CD14-positive monocyte (primary cell): Measurements from ENCODE around the gene TPRG1L. TPM values are rescaled to one million over a fixed set of nuclear protein-coding genes. Genes with fewer than 3 reads are reported as not detected.
A peak's percentile ranks its signal among the peaks of the same experiment; 100 is the strongest.

Source experiments
- DNase-seq, 3 donors: peaks; one replicate each; pipeline ENCODE4 v3.0.0-alpha.2; 2011 to 2022
- H2AFZ ChIP-seq: 2 replicates; pipeline ENCODE4 v1.6.0; 2012; ENCODE audit warnings: mild to moderate bottlenecking, low read depth, low read length, inconsistent platforms; ENCODE audit not compliant: insufficient read depth, poor library complexity, severe bottlenecking
- H3K27ac ChIP-seq, 2 donors: 1 replicate in 1 of 2; 2 replicates in 1 of 2; pipeline ENCODE4 v1.5.1; 2012 to 2013; ENCODE audit warnings: low read length in 2 of 2, control low read depth in 1 of 2, inconsistent platforms in 1 of 2, low read depth in 1 of 2, mild to moderate bottlenecking in 1 of 2
- H3K27me3 ChIP-seq, 2 donors: one replicate each; pipeline versions ENCODE4 v1.6.0 to v1.6.1; 2011 to 2013; ENCODE audit warnings: low read length in 2 of 2; ENCODE audit not compliant: control insufficient read depth in 2 of 2, insufficient read depth in 2 of 2
- H3K36me3 ChIP-seq, 2 donors: replicated peaks in 1 of 2; 1 replicate in 1 of 2; 2 replicates in 1 of 2; pipeline versions ENCODE4 v1.5.1 to v1.6.1; 2012 to 2013; ENCODE audit warnings: low read length in 2 of 2, control low read depth in 1 of 2, inconsistent platforms in 1 of 2, mild to moderate bottlenecking in 1 of 2; ENCODE audit not compliant: insufficient read depth in 2 of 2, control insufficient read depth in 1 of 2
- H3K4me1 ChIP-seq, 2 donors: 1 replicate in 1 of 2; 2 replicates in 1 of 2; pipeline versions ENCODE4 v1.5.1 to v1.6.1; 2012 to 2013; ENCODE audit warnings: low read length in 2 of 2, control low read depth in 1 of 2, inconsistent platforms in 1 of 2, mild to moderate bottlenecking in 1 of 2, moderate library complexity in 1 of 2; ENCODE audit not compliant: insufficient read depth in 2 of 2, control insufficient read depth in 1 of 2
- H3K4me2 ChIP-seq: replicated peaks from 2 replicates; pipeline ENCODE3; 2012; ENCODE audit warnings: low read length, moderate library complexity, mild to moderate bottlenecking; ENCODE audit not compliant: poor library complexity, severe bottlenecking; ENCODE audit errors: extremely low read depth
- H3K4me3 ChIP-seq, 3 experiments: fragments of 200-600 bp in 1 of 3; sonication (generic) in 1 of 3; replicated peaks in 1 of 3; 1 replicate in 2 of 3; 2 replicates in 1 of 3; pipeline ENCODE4 v1.5.1; 2011 to 2013; ENCODE audit warnings: low read length in 3 of 3, mild to moderate bottlenecking in 3 of 3, control low read depth in 2 of 3, low read depth in 2 of 3, inconsistent platforms in 1 of 3, moderate library complexity in 1 of 3
- H3K79me2 ChIP-seq: 2 replicates; pipeline ENCODE4 v1.6.0; 2012; ENCODE audit warnings: mild to moderate bottlenecking, control low read depth, inconsistent platforms, low read length, moderate library complexity; ENCODE audit not compliant: insufficient read depth
- H3K9ac ChIP-seq: 2 replicates; pipeline ENCODE4 v1.6.0; 2017; ENCODE audit warnings: low read length, mild to moderate bottlenecking; ENCODE audit not compliant: insufficient read depth, poor library complexity, severe bottlenecking
- H3K9me3 ChIP-seq, 2 donors: replicated peaks in 1 of 2; 1 replicate in 1 of 2; 2 replicates in 1 of 2; pipeline versions ENCODE4 v1.5.1 to v1.6.1; 2012 to 2013; ENCODE audit warnings: low read length in 2 of 2, control low read depth in 1 of 2; ENCODE audit not compliant: control insufficient read depth in 1 of 2, insufficient read depth in 1 of 2
- H4K20me1 ChIP-seq: 2 replicates; pipeline ENCODE4 v1.6.0; 2012; ENCODE audit warnings: mild to moderate bottlenecking, low read length, control low read depth, moderate library complexity; ENCODE audit not compliant: insufficient read depth
- H3K27ac Mint-ChIP-seq, 7 donors: one replicate each; pipeline ENCODE4 v1.8.0; 2020; ENCODE audit warnings: mild to moderate bottlenecking in 7 of 7, mixed read lengths in 7 of 7, moderate library complexity in 6 of 7, inconsistent platforms in 2 of 7
- H3K27me3 Mint-ChIP-seq, 3 donors: one replicate each; pipeline ENCODE4 v1.8.0; 2021 to 2022; ENCODE audit warnings: low read depth in 3 of 3, mild to moderate bottlenecking in 3 of 3, mixed read lengths in 3 of 3, moderate library complexity in 3 of 3, inconsistent platforms in 1 of 3
- H3K36me3 Mint-ChIP-seq, 2 donors: one replicate each; pipeline ENCODE4 v1.8.0; 2020; ENCODE audit warnings: mixed read lengths in 2 of 2, inconsistent platforms in 1 of 2, mild to moderate bottlenecking in 1 of 2
- H3K4me1 Mint-ChIP-seq: one replicate; pipeline ENCODE4 v1.8.0; 2020; ENCODE audit warnings: mild to moderate bottlenecking, mixed read lengths
- H3K4me3 Mint-ChIP-seq, 2 donors: one replicate each; pipeline ENCODE4 v1.8.0; 2020; ENCODE audit warnings: mild to moderate bottlenecking in 2 of 2, mixed read lengths in 2 of 2, moderate library complexity in 1 of 2
- H3K9me3 Mint-ChIP-seq, 7 donors: one replicate each; pipeline ENCODE4 v1.8.0; 2020 to 2022; ENCODE audit warnings: mixed read lengths in 7 of 7, mild to moderate bottlenecking in 6 of 7, moderate library complexity in 6 of 7, inconsistent platforms in 2 of 7
- WGBS: methylation state at CpG from one replicate; pipeline ENCODE4 v1.1.5; 2013; ENCODE audit warnings: missing lambda C conversion rate; ENCODE audit not compliant: insufficient coverage; 5-methylcytosine and 5-hydroxymethylcytosine counted together
- intact Hi-C, 2 donors: fragments of 100-400 bp; cut with micrococcal nuclease; formaldehyde crosslinking; loops; one replicate each; pipeline versions ENCODE4 v1.15.0 to v1.15.1; 2023
- polyA plus RNA-seq, 3 donors: library from polyadenylated mRNA; depleted of rRNA in 1 of 3; unstranded in 2 of 3; stranded (reverse) in 1 of 3; fragments of 300-500 nt in 2 of 3; fragments of >200 nt in 1 of 3; fragmentation: Illumina TruSeq in 2 of 3; gene quantifications; 1 replicate in 2 of 3; 2 replicates in 1 of 3; pipeline ENCODE4 v1.2.3, GENCODE V29; 2012 to 2021
- TF ChIP-seq, protein P1 (sequence below): fragments of 200-600 bp; IDR thresholded peaks from one replicate; pipeline ENCODE4 v1.8.0; 2022; ENCODE audit warnings: antibody characterized with exemption, mild to moderate bottlenecking

The TPRG1L gene
- polyA plus RNA-seq, 3 donors: 16.1 to 19.7 (median 18.5) TPM

DNA sequence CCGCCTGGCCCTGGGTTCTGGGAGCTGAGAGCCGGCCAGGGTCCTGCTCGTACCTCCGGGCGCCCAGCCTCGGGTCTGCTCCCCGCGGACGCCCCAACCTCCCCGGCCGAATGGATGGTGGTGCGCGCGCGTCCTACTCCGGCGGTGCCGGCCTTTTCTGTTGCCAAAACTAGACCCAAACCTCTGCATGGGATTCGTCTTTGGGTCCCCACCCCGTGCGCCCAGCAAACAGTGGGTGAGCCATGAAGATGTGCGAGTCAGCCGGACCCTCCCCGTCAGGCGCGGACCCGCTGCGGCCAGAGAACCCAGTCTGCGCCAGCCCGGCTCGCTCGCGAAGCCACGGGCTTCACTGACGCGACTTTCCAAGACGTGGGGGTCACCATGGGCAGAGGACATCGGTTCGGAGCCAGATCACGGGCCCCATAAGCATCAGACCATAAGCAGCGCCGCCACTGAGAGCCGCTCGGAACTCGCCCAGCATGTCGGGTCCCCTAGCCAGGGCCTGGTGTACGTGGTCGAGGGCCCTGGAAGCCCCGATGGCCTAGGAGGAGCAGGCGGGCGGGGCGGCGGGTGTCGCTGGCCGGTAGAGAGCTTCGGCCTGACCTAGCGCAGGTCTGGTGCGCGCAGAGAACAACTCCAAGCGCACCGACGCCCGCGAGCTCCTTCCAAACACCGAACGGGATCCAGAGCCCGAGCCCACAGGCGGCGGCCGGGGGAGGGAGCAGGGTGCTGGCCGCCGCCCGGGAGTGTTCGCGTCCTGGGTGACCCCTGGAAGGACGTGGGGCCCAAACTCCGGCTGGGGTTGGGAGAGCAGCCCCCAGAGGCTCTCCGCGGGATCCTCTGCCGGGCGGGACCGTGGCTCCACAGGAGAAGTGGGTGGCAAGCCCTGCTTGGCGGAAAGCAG is 26.5 kb downstream of the TPRG1L start:
- Histone ChIP-seq H3K36me3 (peaks cover 12 to 21% of the 10 kb centered on the region in 2 donors), H4K20me1 (peaks cover 8% of the 10 kb centered on the region), H2AFZ (peak overlapping the region; percentile 46), H3K4me1 (peaks cover 36 to 48% of the 10 kb centered on the region in 2 donors), H3K27me3 (peaks cover 36 to 57% of the 10 kb centered on the region in 2 donors), H3K4me2 (peak overlapping the region; percentile 87), H3K4me3 (peak overlapping the region in 1 of 3 experiments; percentile 47), H3K27ac (no peak overlapping the region), H3K9me3 (peaks cover 0 to 9% of the 10 kb centered on the region in 2 donors), H3K9ac (no peak overlapping the region), H3K79me2 (peaks cover 9% of the 10 kb centered on the region)
- H3K27me3 Mint-ChIP-seq: peaks cover 48 to 61% (median 55%) of the 10 kb centered on the region in 3 donors
- H3K9me3 Mint-ChIP-seq: peaks cover 0 to 15% (median 5%) of the 10 kb centered on the region in 7 donors
- peaks cover 18 to 19% of the 10 kb centered on the region in 2 donors for H3K36me3 Mint-ChIP-seq
- H3K4me3 Mint-ChIP-seq: peak overlapping the region in 1 of 2 donors; percentile 77
- TF ChIP-seq, protein P1, sequence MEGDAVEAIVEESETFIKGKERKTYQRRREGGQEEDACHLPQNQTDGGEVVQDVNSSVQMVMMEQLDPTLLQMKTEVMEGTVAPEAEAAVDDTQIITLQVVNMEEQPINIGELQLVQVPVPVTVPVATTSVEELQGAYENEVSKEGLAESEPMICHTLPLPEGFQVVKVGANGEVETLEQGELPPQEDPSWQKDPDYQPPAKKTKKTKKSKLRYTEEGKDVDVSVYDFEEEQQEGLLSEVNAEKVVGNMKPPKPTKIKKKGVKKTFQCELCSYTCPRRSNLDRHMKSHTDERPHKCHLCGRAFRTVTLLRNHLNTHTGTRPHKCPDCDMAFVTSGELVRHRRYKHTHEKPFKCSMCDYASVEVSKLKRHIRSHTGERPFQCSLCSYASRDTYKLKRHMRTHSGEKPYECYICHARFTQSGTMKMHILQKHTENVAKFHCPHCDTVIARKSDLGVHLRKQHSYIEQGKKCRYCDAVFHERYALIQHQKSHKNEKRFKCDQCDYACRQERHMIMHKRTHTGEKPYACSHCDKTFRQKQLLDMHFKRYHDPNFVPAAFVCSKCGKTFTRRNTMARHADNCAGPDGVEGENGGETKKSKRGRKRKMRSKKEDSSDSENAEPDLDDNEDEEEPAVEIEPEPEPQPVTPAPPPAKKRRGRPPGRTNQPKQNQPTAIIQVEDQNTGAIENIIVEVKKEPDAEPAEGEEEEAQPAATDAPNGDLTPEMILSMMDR: no peak
- H3K27ac Mint-ChIP-seq: peak overlapping the region in 1 of 7 donors; percentile 23
- 6% methylated on average over 81 of the region's 83 CpGs for WGBS
- H3K4me1 Mint-ChIP-seq: peaks cover 26% of the 10 kb centered on the region
- no peak for DNase-seq
- intact Hi-C loops: loop anchor here in 1 of 2 donors (10.0 kb wide), 1 partner anchor 244 kb away; no protein-coding TSS in a partner anchor

DNA sequence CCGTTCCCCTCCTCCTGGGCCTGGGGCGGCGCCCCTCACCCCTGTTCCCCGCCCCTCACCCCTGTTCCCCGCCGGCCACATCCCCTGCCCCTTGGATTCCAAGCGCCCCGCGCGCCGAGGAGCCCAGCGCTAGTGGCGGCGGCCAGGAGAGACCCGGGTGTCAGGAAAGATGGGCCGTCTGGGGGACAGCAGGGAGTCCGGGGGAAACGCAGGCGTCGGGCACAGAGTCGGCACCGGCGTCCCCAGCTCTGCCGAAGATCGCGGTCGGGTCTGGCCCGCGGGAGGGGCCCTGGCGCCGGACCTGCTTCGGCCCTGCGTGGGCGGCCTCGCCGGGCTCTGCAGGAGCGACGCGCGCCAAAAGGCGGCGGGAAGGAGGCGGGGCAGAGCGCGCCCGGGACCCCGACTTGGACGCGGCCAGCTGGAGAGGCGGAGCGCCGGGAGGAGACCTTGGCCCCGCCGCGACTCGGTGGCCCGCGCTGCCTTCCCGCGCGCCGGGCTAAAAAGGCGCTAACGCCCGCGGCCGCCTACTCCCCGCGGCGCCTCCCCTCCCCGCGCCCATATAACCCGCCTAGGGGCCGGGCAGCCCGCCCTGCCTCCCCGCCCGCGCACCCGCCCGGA is 27.2 kb downstream of the TPRG1L start, which contains the start of gene TP73:
Gene TP73 (plus strand): TSS at position 587 of the 618 bp plus-strand sequence. CDS start 29,850 bp downstream, outside the sequence.
- WGBS: 1% methylated on average over 78 of the region's 80 CpGs
- Mint-ChIP-seq H3K9me3 (peaks cover 0 to 15% (median 5%) of the 10 kb centered on the region in 7 donors), H3K27me3 (peaks cover 48 to 65% (median 56%) of the 10 kb centered on the region in 3 donors), H3K4me1 (peaks cover 26% of the 10 kb centered on the region), H3K27ac (no peak within 1 kb of the TSS), H3K36me3 (peaks cover 11 to 12% of the 10 kb centered on the region in 2 donors), H3K4me3 (peak within 1 kb of the TSS; percentile 49 to 77)
- peaks cover 5 to 13% of the 10 kb centered on the region in 2 donors for H3K36me3 ChIP-seq
- intact Hi-C loops: loop anchor here in 1 of 2 donors (10.0 kb wide), 1 partner anchor 243 kb away; no protein-coding TSS in a partner anchor
- peak within 1 kb of the TSS; percentile 46 for H2AFZ ChIP-seq
- H3K4me3 ChIP-seq: peak within 1 kb of the TSS in 1 of 3 experiments; percentile 47
- peaks cover 36 to 62% of the 10 kb centered on the region in 2 donors for H3K27me3 ChIP-seq
- peaks cover 36 to 48% of the 10 kb centered on the region in 2 donors for H3K4me1 ChIP-seq
- peak within 1 kb of the TSS; percentile 87 for H3K4me2 ChIP-seq
- no peak within 1 kb of the TSS for H3K27ac ChIP-seq
- no peak within 1 kb of the TSS for H3K9ac ChIP-seq
- TF ChIP-seq, protein P1: no peak
- peaks cover 8% of the 10 kb centered on the region for H4K20me1 ChIP-seq
- H3K79me2 ChIP-seq: peaks cover 9% of the 10 kb centered on the region
- peaks cover 0 to 9% of the 10 kb centered on the region in 2 donors for H3K9me3 ChIP-seq
- DNase-seq: no peak
